Smooth muscle cell (in vitro differentiated cells): ENCODE measurements around the gene CENPX. TPM values are rescaled to one million over a fixed set of nuclear protein-coding genes. Genes with fewer than 3 reads are reported as not detected.
"Not testable (repeated sequence)": the region's sequence is repeated elsewhere in the genome, so short reads cannot be mapped to it uniquely, and the experiment has no call there.

Experiments used
- DNase-seq: peaks from one replicate; lab custom pipeline; 2025; ENCODE audit not compliant: unreplicated experiment; lab: John Stamatoyannopoulos, UW
- H2AFZ ChIP-seq: fragments of 200-600 bp; sonication (generic); 2 replicates; pipeline ENCODE4 v1.6.0; 2016; ENCODE audit warnings: antibody characterized with exemption, low read depth, mild to moderate bottlenecking
- H3F3A ChIP-seq: fragments of 200-600 bp; sonication (generic); 2 replicates; pipeline ENCODE4 v1.6.0; 2017; ENCODE audit warnings: antibody characterized with exemption, low read depth
- H3K27ac ChIP-seq: fragments of 200-600 bp; sonication (generic); 2 replicates; pipeline ENCODE4 v1.5.1; 2016; ENCODE audit warnings: low read depth, mild to moderate bottlenecking
- H3K27me3 ChIP-seq: fragments of 200-600 bp; sonication (generic); 2 replicates; pipeline ENCODE4 v1.6.1; 2016; ENCODE audit warnings: low read depth, mild to moderate bottlenecking
- H3K36me3 ChIP-seq: fragments of 200-600 bp; sonication (generic); 2 replicates; pipeline ENCODE4 v1.5.1; 2016; ENCODE audit warnings: low read depth
- H3K4me1 ChIP-seq: fragments of 200-600 bp; sonication (generic); 2 replicates; pipeline ENCODE4 v1.5.1; 2016; ENCODE audit warnings: low read depth
- H3K4me2 ChIP-seq: fragments of 200-600 bp; sonication (generic); 2 replicates; pipeline ENCODE4 v1.6.0; 2016; ENCODE audit warnings: mild to moderate bottlenecking
- H3K4me3 ChIP-seq: fragments of 200-600 bp; sonication (generic); 2 replicates; pipeline ENCODE4 v1.5.1; 2016; ENCODE audit warnings: mild to moderate bottlenecking
- H3K79me2 ChIP-seq: fragments of 200-600 bp; sonication (generic); 2 replicates; pipeline ENCODE4 v1.6.0; 2016; ENCODE audit warnings: low read depth, mild to moderate bottlenecking
- H3K9ac ChIP-seq: fragments of 200-600 bp; sonication (generic); 2 replicates; pipeline ENCODE4 v1.6.0; 2016; ENCODE audit warnings: low read depth
- H3K9me3 ChIP-seq: fragments of 200-600 bp; sonication (generic); replicated peaks from 2 replicates; pipeline ENCODE4 v1.5.1; 2016; ENCODE audit warnings: low read depth
- H4K20me1 ChIP-seq: fragments of 200-600 bp; sonication (generic); 2 replicates; pipeline ENCODE4 v1.6.0; 2016; ENCODE audit warnings: low read depth
- CTCF ChIP-seq: fragments of 200-600 bp; sonication (generic); IDR thresholded peaks from 2 replicates; pipeline ENCODE4 v1.5.1; 2017; ENCODE audit warnings: borderline replicate concordance, mild to moderate bottlenecking, antibody characterized with exemption; ENCODE audit not compliant: insufficient read depth, poor library complexity, severe bottlenecking
- WGBS: methylation state at CpG from one replicate; pipeline ENCODE4 v1.1.7; 2016; ENCODE audit warnings: low lambda C conversion rate; 5-methylcytosine and 5-hydroxymethylcytosine counted together
- polyA plus RNA-seq: library from polyadenylated mRNA; unstranded; fragments of >200 nt; fragmentation: Nextera tagmentation; extraction: Ambion mirVana; gene quantifications from 2 replicates; pipeline ENCODE4 v1.2.1, GENCODE V29; 2016
- total RNA-seq: library from RNA; depleted of rRNA; stranded (reverse); fragments of >200 nt; gene quantifications from 2 replicates; pipeline ENCODE4 v1.2.3, GENCODE V29; 2014

CENPX gene
- total and polyA plus RNA-seq, 2 experiments from 2014 or later, result 44.6 to 57.5 TPM

- Histone ChIP-seq H3K9me3 (no peaks in the 10 kb centered on the region), H2AFZ (no peak overlapping the region), H3F3A (no peaks in the 10 kb centered on the region), H4K20me1 (peaks cover 18% of the 10 kb centered on the region), H3K4me2 (no peak overlapping the region), H3K27ac (no peak overlapping the region), H3K4me1 (no peaks in the 10 kb centered on the region), H3K79me2 (no peaks in the 10 kb centered on the region), H3K9ac (no peak overlapping the region), H3K36me3 (no peaks in the 10 kb centered on the region), H3K27me3 (no peaks in the 10 kb centered on the region), H3K4me3 (no peak overlapping the region)
- TF ChIP-seq CTCF, result no peak
- no peak for DNase-seq
- 96% methylated on average over 23 of the region's 26 CpGs for WGBS
Measured at GRCh38 chr17:81983639-81984373, 38.9 kb downstream of the CENPX start.

DNA sequence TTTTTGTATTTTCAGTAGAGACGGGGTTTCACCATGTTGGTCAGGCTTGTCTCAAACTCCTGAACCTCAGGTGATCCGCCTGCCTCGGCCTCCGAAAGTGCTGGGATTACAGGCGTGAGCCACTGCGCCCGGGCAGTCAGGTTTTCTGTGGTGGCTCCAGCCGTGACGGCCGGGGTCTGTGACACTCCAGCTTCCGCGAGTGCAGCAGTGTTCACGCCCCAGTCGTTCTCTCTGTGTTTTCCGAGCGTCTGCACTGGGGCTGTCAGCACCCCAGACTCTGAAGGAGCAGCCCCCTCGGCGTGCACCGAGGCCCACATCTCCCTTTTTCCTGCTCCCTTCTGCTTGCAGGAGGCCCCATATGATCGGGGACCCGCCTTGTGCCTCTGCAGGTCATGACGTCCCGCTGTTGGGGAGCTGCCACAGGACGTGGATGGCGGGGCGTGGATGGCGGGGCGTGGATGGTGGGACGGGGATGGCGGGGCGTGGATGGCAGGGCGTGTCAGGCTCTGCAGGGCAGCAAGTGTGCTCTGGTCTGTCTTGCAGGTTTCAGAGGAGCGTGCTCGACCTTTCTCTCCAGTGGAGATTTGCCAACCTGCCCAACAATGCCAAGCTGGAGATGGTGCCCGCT, 39.6 kb downstream of the CENPX start:
- TF ChIP-seq CTCF, result no peak
- Histone ChIP-seq H2AFZ (no peak overlapping the region), H3K79me2 (peaks cover 4% of the 10 kb centered on the region), H3K4me2 (no peak overlapping the region), H3K27ac (no peak overlapping the region), H3K9ac (no peak overlapping the region), H4K20me1 (peaks cover 18% of the 10 kb centered on the region), H3K4me3 (no peak overlapping the region), H3K36me3 (no peaks in the 10 kb centered on the region), H3F3A (no peaks in the 10 kb centered on the region), H3K9me3 (no peaks in the 10 kb centered on the region), H3K27me3 (no peaks in the 10 kb centered on the region), H3K4me1 (peaks cover 3% of the 10 kb centered on the region)
- WGBS, result 96% methylated on average over 33 of the region's 35 CpGs
- DNase-seq, result no peak

GRCh38 chr17:81981511-81981910, 41.2 kb downstream of the CENPX start:
- WGBS, result 88% methylated on average over 12 of the region's 12 CpGs
- not testable (repeated sequence) for H3K27ac ChIP-seq, H3K27me3 ChIP-seq, H3F3A ChIP-seq, H3K36me3 ChIP-seq, H3K79me2 ChIP-seq, H3K9me3 ChIP-seq, DNase-seq, H3K4me1 ChIP-seq, H3K9ac ChIP-seq, H3K4me3 ChIP-seq, H3K4me2 ChIP-seq, H2AFZ ChIP-seq
- peaks cover 13% of the 10 kb centered on the region for H4K20me1 ChIP-seq

DNA sequence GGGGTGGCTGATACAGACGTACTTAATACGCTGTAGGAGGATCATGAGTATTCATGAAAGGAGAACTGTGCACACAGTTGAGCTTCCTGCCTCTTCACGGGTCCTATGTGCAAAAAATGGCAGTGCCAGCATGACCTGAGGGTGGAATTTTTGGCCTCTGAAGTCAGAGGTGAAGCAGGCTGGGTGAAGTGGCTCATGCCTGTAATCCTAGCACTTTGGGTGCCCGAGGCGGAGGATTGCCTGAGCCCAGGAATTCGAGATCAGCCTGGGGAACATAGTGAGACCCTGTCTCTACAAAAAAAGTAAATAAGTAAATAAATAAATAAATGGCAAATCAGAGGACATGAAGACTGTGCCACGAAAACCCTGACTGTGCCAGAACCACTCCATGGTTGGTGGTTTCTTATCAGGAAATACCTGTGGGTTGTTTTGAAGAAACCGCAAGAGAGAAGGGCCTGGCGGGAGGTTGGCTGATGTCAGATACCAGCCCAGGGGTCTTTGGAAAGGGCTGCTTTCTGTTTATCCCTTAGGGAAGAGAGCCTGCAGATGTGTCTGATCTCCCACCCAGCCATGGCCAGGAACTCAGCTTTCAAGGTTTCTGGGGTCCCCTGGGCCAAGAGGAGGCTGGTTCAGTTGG, 41.9 kb downstream of the CENPX start:
- TF ChIP-seq CTCF, result no peak
- no peak overlapping the region for H3K27ac ChIP-seq
- 82% methylated on average over 9 of the region's 9 CpGs for WGBS
- no peak for DNase-seq
- H3K27me3 ChIP-seq, result no peaks in the 10 kb centered on the region
- no peaks in the 10 kb centered on the region for H3K36me3 ChIP-seq
- H2AFZ ChIP-seq, result no peak overlapping the region
- no peak overlapping the region for H3K4me2 ChIP-seq
- H3K9me3 ChIP-seq, result no peaks in the 10 kb centered on the region
- no peak overlapping the region for H3K9ac ChIP-seq
- no peaks in the 10 kb centered on the region for H3F3A ChIP-seq
- H3K4me1 ChIP-seq, result peaks cover 7% of the 10 kb centered on the region
- no peak overlapping the region for H3K4me3 ChIP-seq
- peaks cover 13% of the 10 kb centered on the region for H4K20me1 ChIP-seq
- peaks cover 8% of the 10 kb centered on the region for H3K79me2 ChIP-seq
